GM19240 (cell line): ENCODE results near the gene CNRIP1.
"Not testable (repeated sequence)": the region's sequence is repeated elsewhere in the genome, so short reads cannot be mapped to it uniquely, and the experiment has no call there.

Experiments
- DNase-seq: peaks from one replicate; pipeline ENCODE4 v3.0.0; 2011; ENCODE audit warnings: low spot score; ENCODE audit not compliant: insufficient read length

The CNRIP1 gene

GRCh38 chr2:68340226-68341061 lies 20.7 kb upstream of the CNRIP1 start:
- no peak for DNase-seq

- no peak for DNase-seq
Observed at GRCh38 chr2:68336192-68336591, 16.4 kb upstream of the CNRIP1 start.

- no peak for DNase-seq
Observed at GRCh38 chr2:68333931-68334330, 14.2 kb upstream of the CNRIP1 start.

GRCh38 chr2:68333009-68333408 lies 13.3 kb upstream of the CNRIP1 start:
- no peak for DNase-seq

- DNase-seq = no peak
Observed at GRCh38 chr2:68330691-68331090, 10.9 kb upstream of the CNRIP1 start.

- no peak for DNase-seq
Observed at GRCh38 chr2:68328901-68329300, 9.2 kb upstream of the CNRIP1 start.

GRCh38 chr2:68325056-68325455 lies 5.3 kb upstream of the CNRIP1 start:
- no peak for DNase-seq

- DNase-seq = no peak
Observed at GRCh38 chr2:68320118-68320641, 431 bp upstream of the CNRIP1 start.

GRCh38 chr2:68318914-68319397 lies 793 bp downstream of the CNRIP1 start:
- no peak for DNase-seq

- no peak for DNase-seq
Observed at GRCh38 chr2:68317971-68318913, 1.5 kb downstream of the CNRIP1 start.

- DNase-seq = no peak
Observed at GRCh38 chr2:68316111-68316510, 3.6 kb downstream of the CNRIP1 start.

GRCh38 chr2:68311033-68311432 lies 8.7 kb downstream of the CNRIP1 start:
- no peak for DNase-seq

GRCh38 chr2:68309426-68309825 lies 10.3 kb downstream of the CNRIP1 start:
- no peak for DNase-seq

- DNase-seq = not testable (repeated sequence)
Observed at GRCh38 chr2:68303902-68304272, 15.9 kb downstream of the CNRIP1 start.

GRCh38 chr2:68303033-68303901 lies 16.5 kb downstream of the CNRIP1 start:
- DNase-seq = no peak

GRCh38 chr2:68302281-68302875 lies 17.4 kb downstream of the CNRIP1 start:
- DNase-seq = no peak

GRCh38 chr2:68295516-68295915 lies 24.2 kb downstream of the CNRIP1 start:
- no peak for DNase-seq

- no peak for DNase-seq
Observed at GRCh38 chr2:68294913-68295312, 24.8 kb downstream of the CNRIP1 start.

- DNase-seq = no peak
Observed at GRCh38 chr2:68294187-68294586, 25.6 kb downstream of the CNRIP1 start.

GRCh38 chr2:68293755-68294154 lies 26.0 kb downstream of the CNRIP1 start:
- DNase-seq = no peak

GRCh38 chr2:68293024-68293423 lies 26.7 kb downstream of the CNRIP1 start:
- DNase-seq = no peak
